HG02970 (cell line): ENCODE measurements around the gene MBTD1.
"Not testable (repeated sequence)": the region's sequence is repeated elsewhere in the genome, so short reads cannot be mapped to it uniquely, and the experiment has no call there.

Experiments
- ATAC-seq: cut with Tn5 transposase; IDR thresholded peaks from one replicate; pipeline ENCODE4 v1.9.1; 2021; ENCODE audit warnings: mild to moderate bottlenecking, moderate library complexity, moderate number of reproducible peaks; ENCODE audit not compliant: unreplicated experiment, low FRiP score

The MBTD1 gene

GRCh38 chr17:51256101-51256500, 3.7 kb downstream of the MBTD1 start:
- ATAC-seq = no peak

- no peak for ATAC-seq
These were observed 4.2 kb downstream of the MBTD1 start for GRCh38 chr17:51255673-51256072.

DNA sequence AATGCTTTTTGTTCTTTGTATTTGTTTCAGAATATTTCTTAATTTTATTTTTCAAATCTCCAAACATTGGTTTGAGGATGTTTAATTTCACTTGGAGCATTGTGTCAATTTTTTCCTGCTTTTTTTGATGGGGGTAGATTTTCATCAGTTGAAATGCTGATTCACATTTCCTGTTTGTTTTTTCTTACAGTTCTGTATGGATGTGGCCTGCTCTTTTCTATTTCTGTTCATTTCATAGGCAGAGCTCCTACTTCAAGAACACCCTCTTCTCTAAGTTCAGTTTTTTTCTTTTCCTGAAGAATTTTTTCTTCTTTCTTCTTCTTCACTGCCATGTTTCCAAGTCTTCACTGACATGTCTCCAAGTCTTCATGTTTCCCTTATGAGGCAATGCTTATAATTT, 8.8 kb downstream of the MBTD1 start:
- no peak for ATAC-seq

GRCh38 chr17:51250314-51250840, 9.5 kb downstream of the MBTD1 start:
- no peak for ATAC-seq

DNA sequence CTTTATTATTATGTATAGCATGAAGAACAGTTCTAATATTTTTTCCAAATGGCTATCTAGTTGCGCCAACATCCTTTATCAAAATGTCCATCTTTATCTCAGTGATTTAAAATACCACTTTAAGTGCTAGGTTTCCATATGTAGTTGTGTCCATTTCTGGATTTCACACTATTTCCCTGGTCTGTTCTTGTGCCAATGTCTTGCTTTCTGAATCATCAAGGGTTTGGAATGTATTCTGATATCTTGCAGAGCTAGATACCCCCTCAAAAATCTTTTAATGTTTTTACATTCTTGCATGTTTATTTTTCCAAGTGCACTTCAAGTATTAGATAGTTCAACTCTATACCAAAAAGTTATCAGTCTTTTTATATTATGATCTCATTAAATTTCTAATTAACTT, 14.3 kb downstream of the MBTD1 start:
- no peak for ATAC-seq

DNA sequence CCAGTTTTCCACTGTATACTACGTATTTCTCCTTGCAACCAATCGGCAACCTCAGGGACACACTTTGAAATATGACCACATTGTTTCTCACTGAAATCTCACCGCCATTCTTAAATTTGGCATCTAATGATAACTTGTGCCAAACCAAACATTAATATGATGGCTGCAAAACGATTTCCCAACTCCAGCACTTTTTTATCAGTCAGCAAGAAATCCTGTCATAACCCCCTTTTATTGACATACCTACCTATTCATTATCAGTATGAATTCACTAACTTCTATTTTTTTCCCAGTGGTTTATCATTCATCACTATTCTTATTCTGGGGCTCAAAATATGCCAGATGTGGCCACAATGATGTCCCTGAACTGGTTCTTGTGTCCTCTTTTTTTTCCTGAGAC, 15.8 kb downstream of the MBTD1 start:
- ATAC-seq = no peak

DNA sequence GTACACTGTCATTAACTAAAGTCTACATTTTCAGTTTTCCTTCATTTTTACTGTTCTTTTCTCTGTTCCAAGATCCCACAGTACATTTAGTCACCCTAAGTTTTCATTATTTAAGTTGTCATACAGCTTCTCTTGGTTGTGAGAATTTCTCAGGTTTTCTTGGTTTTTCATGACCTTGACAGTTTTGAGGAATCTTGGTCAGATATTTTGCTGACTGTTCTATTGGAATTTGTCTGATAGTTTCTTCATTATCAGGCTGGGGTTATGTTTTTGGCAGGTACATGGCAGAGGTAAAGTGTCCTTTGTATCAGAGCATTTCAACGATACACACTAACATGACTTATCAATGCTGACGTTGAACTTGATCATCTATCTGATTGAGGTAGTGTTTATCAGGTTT, 19.6 kb downstream of the MBTD1 start:
- ATAC-seq = no peak

DNA sequence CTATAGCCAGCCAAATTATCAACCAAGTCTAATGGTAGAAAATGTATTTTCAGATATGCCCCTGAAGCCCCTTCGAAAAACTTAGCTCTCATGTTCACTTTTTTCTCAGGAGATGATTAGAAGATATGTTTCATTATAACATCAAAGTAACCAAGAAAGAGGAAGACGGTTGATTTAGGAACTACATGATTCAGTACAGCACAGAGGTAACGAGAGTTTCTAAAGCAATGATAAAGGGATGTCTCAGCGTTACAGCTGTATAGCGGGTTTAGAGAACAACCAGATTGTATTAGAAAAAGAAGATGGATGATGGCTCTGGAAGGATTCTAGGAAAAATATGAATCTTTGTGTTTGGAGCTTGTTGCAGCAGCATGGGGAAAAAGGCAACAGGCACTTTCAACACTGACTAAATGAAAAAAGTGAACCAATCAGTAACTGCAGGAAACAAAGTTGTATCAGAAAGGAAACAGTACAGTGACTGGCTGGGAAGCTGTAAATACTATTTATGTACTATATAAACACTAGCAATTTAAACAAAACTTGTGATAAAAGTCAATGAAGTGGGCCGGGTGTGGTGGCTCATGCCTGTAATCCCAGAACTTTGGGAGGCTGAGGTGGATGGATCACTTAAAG, 21.5 kb downstream of the MBTD1 start:
- ATAC-seq = no peak

DNA sequence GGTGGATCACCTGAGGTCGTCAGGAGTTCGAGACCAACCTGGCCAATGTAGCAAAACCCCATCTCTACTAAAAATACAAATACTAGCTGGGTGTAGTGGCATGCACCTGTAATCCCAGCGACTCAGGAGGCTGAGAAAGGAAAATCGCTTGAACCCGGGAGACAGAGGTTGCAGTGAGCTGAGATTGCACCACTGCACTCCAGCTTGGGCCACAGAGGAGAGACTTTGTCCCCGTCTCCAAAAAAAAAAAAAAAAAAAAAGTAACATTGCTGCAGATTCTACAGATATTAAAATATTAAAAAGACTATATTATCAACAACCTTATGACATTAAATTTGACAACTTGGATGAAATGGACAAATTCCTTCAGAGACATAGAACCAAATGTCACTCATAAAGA, 25.7 kb downstream of the MBTD1 start:
- no peak for ATAC-seq

DNA sequence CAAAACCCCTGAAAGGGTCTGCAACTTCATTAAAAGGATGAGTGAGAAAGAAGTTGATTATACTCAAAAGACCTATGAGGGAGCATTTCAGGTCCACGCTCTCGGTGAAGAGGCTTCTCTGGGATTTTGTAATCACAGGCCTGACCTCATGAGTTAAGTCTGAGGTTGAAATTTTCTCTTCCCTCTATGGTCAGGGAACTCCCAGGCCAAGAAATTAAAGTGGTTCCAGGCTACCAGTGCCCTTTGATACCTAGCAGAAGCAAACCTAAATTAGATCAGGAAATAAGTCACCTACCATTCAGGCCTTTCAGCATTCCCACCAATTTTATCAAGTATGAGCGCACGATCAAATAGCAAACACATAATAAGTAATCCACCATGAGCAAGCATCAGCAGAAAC, 27.9 kb downstream of the MBTD1 start:
- no peak for ATAC-seq

DNA sequence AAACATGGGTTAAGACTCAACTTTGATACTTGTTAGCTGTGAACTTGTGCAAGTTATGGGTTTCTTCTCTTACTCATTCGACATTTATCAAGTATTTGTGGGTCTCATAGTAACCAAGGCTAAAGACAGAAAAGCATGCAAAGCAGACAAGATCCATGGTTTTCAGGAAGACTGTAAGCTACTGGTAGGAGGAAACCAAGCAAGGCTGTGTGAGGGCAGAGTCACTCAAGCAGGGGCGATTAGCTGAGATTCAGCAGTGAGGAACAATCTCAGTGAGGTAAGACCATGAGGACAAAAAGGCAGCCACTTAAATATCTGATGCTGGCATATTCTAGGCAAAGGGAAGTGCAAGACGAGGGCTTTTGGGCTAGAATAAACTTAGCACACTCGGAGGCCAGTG, 29.5 kb downstream of the MBTD1 start:
- ATAC-seq = no peak

DNA sequence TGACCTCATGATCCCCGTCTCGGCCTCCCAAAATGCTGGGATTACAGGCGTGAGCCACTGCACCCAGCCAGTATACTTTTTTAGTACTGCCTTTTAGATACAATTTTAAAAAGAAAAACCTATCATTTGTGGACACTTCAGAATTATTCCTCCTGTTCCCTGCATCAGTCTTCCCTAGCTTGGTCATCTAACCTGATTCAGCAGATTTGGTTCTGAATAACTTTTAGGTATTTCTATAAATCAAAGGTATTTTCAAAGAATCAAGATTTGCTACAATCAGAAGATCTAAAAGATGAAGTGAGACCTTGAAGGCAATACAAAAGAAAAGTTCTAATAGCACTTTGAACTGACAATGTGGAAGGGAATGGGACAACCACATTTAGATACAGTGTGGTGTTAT, 30.0 kb downstream of the MBTD1 start:
- ATAC-seq = no peak

- no peak for ATAC-seq
These were observed 31.7 kb downstream of the MBTD1 start for GRCh38 chr17:51228161-51228560.

DNA sequence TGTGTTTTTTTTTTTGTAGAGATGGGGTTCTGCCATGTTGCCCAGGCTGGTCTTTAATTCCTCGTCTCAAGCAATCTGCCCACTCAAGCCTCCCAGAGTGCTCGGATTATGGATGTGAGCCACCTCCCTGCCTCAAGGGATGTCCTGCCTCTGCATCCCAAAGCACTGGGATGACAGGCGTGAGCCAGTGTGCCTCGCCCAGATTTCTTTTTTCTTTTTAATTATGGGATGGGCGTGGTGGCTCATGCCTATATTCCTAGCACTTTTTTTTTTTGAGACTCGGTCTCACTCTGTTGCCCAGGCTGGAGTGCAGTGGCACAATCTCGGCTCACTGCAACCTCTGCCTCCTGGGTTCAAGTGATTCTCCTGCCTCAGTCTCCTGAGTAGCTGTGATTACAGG, 34.3 kb downstream of the MBTD1 start:
- ATAC-seq = not testable (repeated sequence)

DNA sequence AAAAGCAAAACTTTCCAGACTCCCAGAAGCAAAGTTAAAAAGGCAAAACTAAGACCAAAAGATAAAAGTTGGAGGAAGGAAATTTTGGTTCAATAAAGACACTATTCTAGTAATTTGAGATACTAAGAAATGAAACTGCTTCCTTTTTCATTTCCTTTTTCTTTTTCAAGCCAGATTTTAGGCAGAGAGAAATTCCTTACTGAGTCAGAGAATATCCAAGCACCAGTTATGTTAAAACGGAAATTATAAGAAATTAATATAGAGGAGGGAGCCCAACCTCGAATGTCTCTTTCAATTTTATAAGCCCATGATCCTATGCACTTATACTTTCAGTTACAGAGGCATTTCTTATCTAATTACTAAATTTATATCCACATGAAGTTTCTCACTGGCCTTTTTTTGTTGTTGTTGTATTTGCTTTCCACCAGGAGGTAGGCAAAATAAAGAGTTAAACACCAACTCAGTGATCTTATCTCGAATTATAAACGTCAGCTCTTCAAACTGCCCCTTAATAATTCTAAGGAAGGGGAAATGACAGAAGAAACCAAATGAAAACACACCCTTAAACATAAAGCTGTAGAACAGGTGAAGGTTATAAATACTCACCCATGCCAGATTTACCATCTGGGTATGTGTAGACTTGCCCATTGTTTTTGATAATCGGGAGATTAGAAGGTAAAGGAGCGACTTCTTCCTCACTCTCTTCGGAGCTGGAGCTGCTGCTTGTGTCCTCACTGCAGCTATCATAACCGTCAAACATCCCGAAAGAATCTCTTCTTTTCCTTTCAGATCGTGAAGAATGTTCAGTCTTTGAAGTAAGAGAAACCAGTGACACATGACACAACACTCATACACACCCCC, 35.2 kb downstream of the MBTD1 start:
- ATAC-seq = no peak

GRCh38 chr17:51221322-51221721, 38.5 kb downstream of the MBTD1 start:
- no peak for ATAC-seq

DNA sequence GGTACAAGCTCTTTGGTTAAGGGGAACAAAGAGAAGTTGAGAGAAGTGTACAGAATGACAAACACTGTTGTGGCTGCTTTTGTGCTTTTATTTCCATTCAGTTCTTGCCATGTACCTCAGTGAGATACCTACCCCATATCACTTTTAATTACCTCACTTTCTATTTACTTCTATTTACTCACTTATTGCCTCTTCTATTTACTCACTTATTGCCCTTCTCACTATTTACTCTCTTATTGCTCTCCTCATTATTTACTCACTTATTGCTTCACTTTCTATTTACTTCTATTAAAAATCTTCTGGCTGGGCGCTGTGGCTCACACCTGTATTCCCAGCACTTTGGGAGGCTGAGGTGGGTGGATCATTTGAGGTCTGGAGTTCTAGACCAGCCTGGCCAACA, 41.9 kb downstream of the MBTD1 start:
- no peak for ATAC-seq

GRCh38 chr17:51214920-51215319, 44.9 kb downstream of the MBTD1 start:
- ATAC-seq = no peak

GRCh38 chr17:51203838-51204237, 56.0 kb downstream of the MBTD1 start:
- no peak for ATAC-seq

DNA sequence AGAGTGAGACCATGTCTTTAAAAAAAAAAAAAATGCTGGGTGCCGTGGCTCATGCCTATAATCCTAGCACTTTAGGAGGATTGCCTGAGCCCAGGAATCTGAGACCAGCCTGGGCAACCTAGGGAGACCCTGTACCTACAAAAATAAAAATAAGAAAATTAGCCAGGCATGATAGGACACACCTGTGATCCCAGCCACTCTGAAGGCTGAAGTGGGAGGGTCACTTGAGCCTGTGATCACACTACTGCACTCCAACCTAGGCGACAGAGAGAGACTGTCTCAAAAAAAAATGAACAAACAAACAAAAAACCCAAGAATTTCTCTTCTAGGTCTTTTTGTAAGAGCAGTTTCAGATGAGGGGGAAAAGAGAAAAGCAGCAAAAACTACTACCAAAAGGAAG, 59.0 kb downstream of the MBTD1 start:
- ATAC-seq = no peak

GRCh38 chr17:51200295-51200694, 59.6 kb downstream of the MBTD1 start:
- ATAC-seq = no peak

- no peak for ATAC-seq
These were observed 62.1 kb downstream of the MBTD1 start for GRCh38 chr17:51197754-51198153.
